ENCODE data around the gene PVRIG.

Gene PVRIG

GRCh38 chr7:100173806-100174495, 45.8 kb upstream of the PVRIG start:
- no peaks in the 10 kb centered on the region for H3K36me3 ChIP-seq (ENCODE audit: insufficient read depth)
- H3K4me3 ChIP-seq (IDR thresholded peaks at IDR 0.05; ENCODE audit: insufficient read depth, low read depth, low read length) = no peak overlapping the region
- H3K4me2 ChIP-seq = no peak overlapping the region
- TF ChIP-seq CTCF (conservative IDR thresholded peaks at IDR 0.05; ENCODE audit: low read depth, low read length) = no peak
- no peaks in the 10 kb centered on the region for H3K79me2 ChIP-seq (ENCODE audit: insufficient read depth, low read depth)
- H4K20me1 ChIP-seq (ENCODE audit: insufficient read depth) = no peaks in the 10 kb centered on the region
- peaks cover 3% of the 10 kb centered on the region for H3K4me1 ChIP-seq (ENCODE audit: low read depth, poor library complexity, severe bottlenecking)
- H3K27ac ChIP-seq = no peak overlapping the region
- H3K9ac ChIP-seq = no peak overlapping the region
- H2AFZ ChIP-seq (ENCODE audit: low read depth) = no peak overlapping the region
- H3K27me3 ChIP-seq (ENCODE audit: insufficient read depth, low read depth) = peaks cover 69% of the 10 kb centered on the region

DNA sequence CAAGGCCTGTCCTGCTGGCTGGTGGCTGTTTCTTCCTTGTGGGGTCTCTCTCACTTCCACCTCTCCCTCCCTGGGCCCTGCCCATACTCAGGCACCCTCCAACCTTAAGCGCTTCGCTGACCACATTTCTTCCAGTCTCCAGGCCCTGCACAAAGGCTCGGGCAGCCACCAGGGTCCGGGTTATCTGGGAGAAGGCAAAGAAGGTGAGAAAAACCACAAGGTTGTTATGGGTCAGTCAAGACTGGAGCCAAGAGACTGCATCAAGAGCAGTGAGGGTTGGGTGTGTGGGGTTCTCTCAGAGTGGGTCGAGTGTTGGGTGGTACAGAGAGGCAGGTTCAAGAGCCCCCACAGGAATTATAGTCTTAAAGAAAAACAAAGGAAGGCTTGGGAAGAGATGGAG, 45.2 kb upstream of the PVRIG start:
- H3K9ac ChIP-seq = no peak overlapping the region
- no peaks in the 10 kb centered on the region for H4K20me1 ChIP-seq (ENCODE audit: insufficient read depth)
- H3K4me1 ChIP-seq (ENCODE audit: low read depth, poor library complexity, severe bottlenecking) = peaks cover 3% of the 10 kb centered on the region
- H2AFZ ChIP-seq (ENCODE audit: low read depth) = no peak overlapping the region
- H3K36me3 ChIP-seq (ENCODE audit: insufficient read depth) = no peaks in the 10 kb centered on the region
- peaks cover 64% of the 10 kb centered on the region for H3K27me3 ChIP-seq (ENCODE audit: insufficient read depth, low read depth)
- no peak for TF ChIP-seq CTCF (conservative IDR thresholded peaks at IDR 0.05; ENCODE audit: low read depth, low read length)
- H3K4me3 ChIP-seq (IDR thresholded peaks at IDR 0.05; ENCODE audit: insufficient read depth, low read depth, low read length) = no peak overlapping the region
- no peak overlapping the region for H3K27ac ChIP-seq
- H3K4me2 ChIP-seq = no peak overlapping the region
- H3K79me2 ChIP-seq (ENCODE audit: insufficient read depth, low read depth) = no peaks in the 10 kb centered on the region

DNA sequence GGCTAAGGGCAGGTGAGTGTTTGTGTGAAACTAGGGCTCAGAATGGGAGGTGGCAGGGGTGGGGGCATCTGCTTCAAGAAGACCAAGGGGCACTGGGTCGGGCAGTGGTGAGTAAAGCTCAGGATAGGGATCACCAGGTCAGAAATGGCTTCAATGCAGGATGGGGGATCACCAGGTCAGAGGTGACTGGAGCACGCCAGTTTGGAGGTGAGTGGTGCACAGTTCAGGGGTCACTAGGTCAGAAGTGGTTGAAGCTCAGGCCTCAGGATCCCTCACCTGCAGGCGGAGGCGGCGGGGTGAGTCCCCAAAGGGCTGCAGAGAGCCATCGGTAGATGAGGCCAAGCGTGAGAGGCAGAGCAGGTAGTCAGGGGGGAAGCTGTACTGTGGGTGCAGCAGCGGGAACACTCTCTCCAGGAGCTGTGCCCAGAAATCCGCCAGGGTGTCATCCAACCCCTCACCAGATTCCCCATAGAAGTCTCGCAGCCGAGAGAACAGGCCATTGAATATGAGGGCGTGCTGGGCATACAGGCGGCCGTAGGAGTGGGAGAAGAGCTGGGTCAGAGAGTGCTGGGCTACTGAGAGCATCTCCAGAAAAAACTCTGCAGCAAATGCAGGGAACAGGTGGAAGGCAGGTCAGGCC, 44.3 kb upstream of the PVRIG start:
- Histone ChIP-seq H3K9ac (no peak overlapping the region), H4K20me1 (ENCODE audit: insufficient read depth) (no peaks in the 10 kb centered on the region), H3K4me1 (ENCODE audit: low read depth, poor library complexity, severe bottlenecking) (peaks cover 3% of the 10 kb centered on the region), H3K36me3 (ENCODE audit: insufficient read depth) (no peaks in the 10 kb centered on the region), H2AFZ (ENCODE audit: low read depth) (no peak overlapping the region), H3K4me2 (no peak overlapping the region), H3K27ac (no peak overlapping the region), H3K4me3 (IDR thresholded peaks at IDR 0.05; ENCODE audit: insufficient read depth, low read depth, low read length) (no peak overlapping the region), H3K27me3 (ENCODE audit: insufficient read depth, low read depth) (peaks cover 57% of the 10 kb centered on the region), H3K79me2 (ENCODE audit: insufficient read depth, low read depth) (no peaks in the 10 kb centered on the region)
- no peak for TF ChIP-seq CTCF (conservative IDR thresholded peaks at IDR 0.05; ENCODE audit: low read depth, low read length)

DNA sequence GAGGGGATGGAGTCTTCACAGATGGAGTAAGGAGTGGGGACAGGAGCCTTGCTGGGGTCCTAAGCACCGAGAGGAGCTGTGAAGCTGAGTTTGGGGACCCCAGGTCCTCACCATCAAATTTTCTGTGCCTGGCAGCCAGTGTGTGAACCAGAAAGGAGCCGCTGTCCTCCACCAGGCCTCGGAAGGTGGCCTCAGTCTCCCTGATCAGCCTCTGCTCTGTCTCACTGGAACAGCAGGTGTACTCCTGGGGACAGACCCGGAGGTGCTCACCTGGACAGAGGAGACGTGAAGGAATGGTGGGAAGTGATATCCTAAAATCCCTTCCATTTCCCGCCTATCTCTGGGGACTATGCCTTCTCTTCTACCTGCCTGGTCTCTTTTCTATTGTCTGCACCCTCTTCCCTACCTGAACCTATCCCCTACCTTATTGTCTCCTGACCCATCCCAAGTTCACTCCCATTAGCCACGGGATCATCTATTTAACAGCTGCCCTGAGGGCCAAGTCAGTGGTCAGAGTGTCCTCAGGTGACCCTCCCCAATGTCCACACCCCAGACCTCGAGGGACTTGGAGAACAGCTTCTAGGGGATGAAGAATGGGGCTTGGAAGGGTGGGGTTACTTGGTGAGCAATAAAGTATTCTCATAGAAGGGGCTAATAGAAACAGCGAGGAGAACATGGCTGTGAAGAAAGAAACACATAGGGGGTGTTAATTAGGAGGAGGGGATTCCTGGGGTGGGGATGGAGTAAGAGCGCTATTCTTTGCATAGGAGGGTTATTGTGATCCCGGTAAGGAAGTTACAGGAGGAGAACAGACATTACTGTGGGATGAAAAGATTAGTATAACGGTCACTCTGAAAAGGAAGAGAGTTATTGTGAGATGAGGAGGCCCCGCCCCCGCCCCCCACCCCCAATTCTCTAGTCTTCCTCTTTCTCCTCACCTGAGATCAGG, 43.4 kb upstream of the PVRIG start:
- Histone ChIP-seq H4K20me1 (ENCODE audit: insufficient read depth) (no peaks in the 10 kb centered on the region), H2AFZ (ENCODE audit: low read depth) (peak overlapping the region; percentile 100), H3K36me3 (ENCODE audit: insufficient read depth) (no peaks in the 10 kb centered on the region), H3K4me1 (ENCODE audit: low read depth, poor library complexity, severe bottlenecking) (peaks cover 3% of the 10 kb centered on the region), H3K27ac (no peak overlapping the region), H3K4me2 (peak overlapping the region; percentile 100), H3K79me2 (ENCODE audit: insufficient read depth, low read depth) (no peaks in the 10 kb centered on the region), H3K4me3 (IDR thresholded peaks at IDR 0.05; ENCODE audit: insufficient read depth, low read depth, low read length) (no peak overlapping the region), H3K9ac (no peak overlapping the region), H3K27me3 (ENCODE audit: insufficient read depth, low read depth) (peaks cover 49% of the 10 kb centered on the region)
- TF ChIP-seq CTCF (conservative IDR thresholded peaks at IDR 0.05; ENCODE audit: low read depth, low read length) = no peak

Measured in KMS-11 (cell line).